Spinal cord (tissue), 10 donors: ENCODE data around the gene FMO1. TPM values are rescaled to one million over a fixed set of nuclear protein-coding genes. Genes with fewer than 3 reads are reported as not detected.
"Not testable (repeated sequence)": the region's sequence is repeated elsewhere in the genome, so short reads cannot be mapped to it uniquely, and the experiment has no call there.

Source experiments
- DNase-seq, 6 donors: peaks; one replicate each; pipeline versions ENCODE4 v3.0.0 to v3.0.0-alpha.2; 2013 to 2015; ENCODE audit warnings: low spot score in 6 of 6, low read depth in 4 of 6
- H3K27ac ChIP-seq: one replicate; pipeline ENCODE4 v1.5.1; 2013; ENCODE audit warnings: low read depth, low read length, control low read depth
- H3K27me3 ChIP-seq: one replicate; pipeline ENCODE4 v1.6.1; 2013; ENCODE audit warnings: low read length; ENCODE audit not compliant: control insufficient read depth, insufficient read depth
- H3K36me3 ChIP-seq: one replicate; pipeline ENCODE4 v1.6.1; 2013; ENCODE audit warnings: low read length; ENCODE audit not compliant: control insufficient read depth, insufficient read depth
- H3K4me1 ChIP-seq: one replicate; pipeline ENCODE4 v1.6.1; 2013; ENCODE audit warnings: low read length; ENCODE audit not compliant: control insufficient read depth, insufficient read depth
- H3K4me3 ChIP-seq: one replicate; pipeline ENCODE4 v1.5.1; 2013; ENCODE audit warnings: low read depth, low read length, control low read depth
- H3K9me3 ChIP-seq: one replicate; pipeline ENCODE4 v1.6.1; 2013; ENCODE audit warnings: low read length; ENCODE audit not compliant: control insufficient read depth, insufficient read depth
- WGBS: methylation state at CpG from one replicate; pipeline ENCODE4 v1.1.5; 2013; ENCODE audit warnings: missing lambda C conversion rate; ENCODE audit not compliant: insufficient coverage; 5-methylcytosine and 5-hydroxymethylcytosine counted together
- polyA plus RNA-seq, 2 donors: library from polyadenylated mRNA; unstranded; fragments of 120-200 nt; gene quantifications; one replicate each; pipeline ENCODE4 v1.2.1, GENCODE V29; 2013; ENCODE audit not compliant: insufficient read length in 2 of 2
- total RNA-seq, 2 donors: library from RNA; depleted of rRNA in 1 of 2; stranded (reverse); fragments of 120-200 nt in 1 of 2; fragments of >200 nt in 1 of 2; gene quantifications; one replicate each; pipeline versions ENCODE4 v1.2.3 to v1.2.4, GENCODE V29; 2013 to 2014
- donor health status: healthy.

FMO1 gene
- total and polyA plus RNA-seq, 4 donors: 3.0 to 75.7 (median 30.1) TPM

GRCh38 chr1:171217658-171218443 lies 30.4 kb upstream of the FMO1 start:
- no peaks in the 10 kb centered on the region for H3K9me3 ChIP-seq
- DNase-seq: no peak
- H3K27me3 ChIP-seq: no peaks in the 10 kb centered on the region
- peak overlapping the region; percentile 91 for H3K27ac ChIP-seq
- H3K36me3 ChIP-seq: no peaks in the 10 kb centered on the region
- WGBS: 86% methylated on average over 2 of the region's 9 CpGs
- no peak overlapping the region for H3K4me3 ChIP-seq
- H3K4me1 ChIP-seq: peaks cover 16% of the 10 kb centered on the region

GRCh38 chr1:171218661-171219060 lies 29.6 kb upstream of the FMO1 start:
- no CpG with 5 or more reads among the region's 1 CpG for WGBS
- Histone ChIP-seq H3K4me1 (peaks cover 16% of the 10 kb centered on the region), H3K27me3 (no peaks in the 10 kb centered on the region), H3K36me3 (no peaks in the 10 kb centered on the region), H3K9me3 (no peaks in the 10 kb centered on the region), H3K27ac (peak overlapping the region; percentile 91), H3K4me3 (no peak overlapping the region)
- no peak for DNase-seq

GRCh38 chr1:171219346-171220080 lies 28.8 kb upstream of the FMO1 start:
- DNase-seq: peak in 2 of 6 donors; percentile 47 to 54
- H3K4me1 ChIP-seq: peaks cover 16% of the 10 kb centered on the region
- peak overlapping the region; percentile 91 for H3K27ac ChIP-seq
- H3K27me3 ChIP-seq: no peaks in the 10 kb centered on the region
- 17% methylated on average over 1 of the region's 2 CpGs for WGBS
- H3K4me3 ChIP-seq: no peak overlapping the region
- no peaks in the 10 kb centered on the region for H3K36me3 ChIP-seq
- H3K9me3 ChIP-seq: no peaks in the 10 kb centered on the region

- H3K36me3 ChIP-seq: no peaks in the 10 kb centered on the region
- DNase-seq: peak in 1 of 6 donors; percentile 53
- peaks cover 16% of the 10 kb centered on the region for H3K4me1 ChIP-seq
- H3K9me3 ChIP-seq: no peaks in the 10 kb centered on the region
- WGBS: no CpG with 5 or more reads among the region's 2 CpGs
- peak overlapping the region; percentile 91 for H3K27ac ChIP-seq
- H3K27me3 ChIP-seq: no peaks in the 10 kb centered on the region
- H3K4me3 ChIP-seq: no peak overlapping the region
Measured at GRCh38 chr1:171220081-171220420, 28.2 kb upstream of the FMO1 start.

- H3K4me1 ChIP-seq: peaks cover 16% of the 10 kb centered on the region
- no peaks in the 10 kb centered on the region for H3K9me3 ChIP-seq
- no peaks in the 10 kb centered on the region for H3K27me3 ChIP-seq
- peak overlapping the region; percentile 91 for H3K27ac ChIP-seq
- WGBS: no CpG with 5 or more reads among the region's 11 CpGs
- peak in 5 of 6 donors; percentile 62 to 93 (median 75) for DNase-seq
- H3K4me3 ChIP-seq: peak overlapping the region; percentile 32
- H3K36me3 ChIP-seq: no peaks in the 10 kb centered on the region
Measured at GRCh38 chr1:171220581-171221054, 27.7 kb upstream of the FMO1 start.

DNA sequence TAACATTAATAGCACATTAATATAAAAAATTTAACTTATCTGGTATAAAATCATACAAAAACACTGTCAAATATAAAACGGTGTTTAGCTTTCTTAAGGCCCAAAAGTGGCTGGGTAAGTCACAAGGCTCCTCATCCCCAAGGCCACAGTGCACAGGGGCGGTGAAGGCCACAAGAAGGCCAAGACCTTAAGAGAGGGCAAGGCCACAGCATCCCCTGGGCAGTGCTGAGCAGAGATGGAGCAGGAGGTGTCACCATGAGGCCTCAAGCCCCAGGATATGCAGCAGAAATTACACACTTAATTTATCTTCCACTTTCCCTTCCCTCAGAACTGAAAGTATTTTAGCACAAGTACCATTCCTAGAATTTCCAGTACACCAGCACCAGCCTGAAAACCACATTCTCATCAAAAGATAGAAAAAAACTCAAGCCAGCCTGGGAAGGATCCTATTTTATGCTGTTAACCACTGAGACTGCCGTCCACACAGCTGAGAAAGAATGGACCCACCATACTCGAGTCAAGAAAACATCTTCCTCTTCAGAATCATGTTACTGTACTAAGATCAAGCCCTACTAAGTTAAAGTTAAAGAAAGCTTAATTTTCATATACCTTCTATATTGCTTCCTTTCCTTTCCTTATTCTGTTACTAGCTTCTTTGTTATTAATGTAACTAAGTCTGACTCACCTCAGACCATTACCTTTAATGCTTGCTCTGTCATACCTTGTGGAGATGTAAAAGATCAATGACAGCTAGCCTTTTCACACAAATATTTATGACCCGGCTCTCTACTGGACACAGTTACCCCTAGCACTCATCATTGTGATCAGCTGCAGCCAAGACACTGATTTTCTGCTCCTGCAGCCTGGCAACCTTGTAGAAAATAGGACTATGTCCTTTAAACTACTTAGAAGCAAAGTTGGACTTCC lies 26.4 kb upstream of the FMO1 start:
- WGBS: 53% methylated on average over 2 of the region's 5 CpGs

GRCh38 chr1:171222936-171223335 lies 25.4 kb upstream of the FMO1 start:
- Histone ChIP-seq H3K27ac (peak overlapping the region; percentile 90), H3K4me3 (no peak overlapping the region), H3K4me1 (peaks cover 16% of the 10 kb centered on the region), H3K27me3 (no peaks in the 10 kb centered on the region), H3K36me3 (no peaks in the 10 kb centered on the region), H3K9me3 (no peaks in the 10 kb centered on the region)
- WGBS: no CpG with 5 or more reads among the region's 5 CpGs
- peak in 1 of 6 donors; percentile 62 for DNase-seq

More for the DNA sequence above, 26.4 kb upstream of the FMO1 start:
- no peak overlapping the region for H3K4me3 ChIP-seq
- H3K36me3 ChIP-seq: no peaks in the 10 kb centered on the region
- H3K4me1 ChIP-seq: peaks cover 16% of the 10 kb centered on the region
- H3K9me3 ChIP-seq: no peaks in the 10 kb centered on the region
- H3K27me3 ChIP-seq: no peaks in the 10 kb centered on the region
- H3K27ac ChIP-seq: peak overlapping the region; percentile 90
- DNase-seq: peak in 2 of 6 donors; percentile 20 to 31

- H3K27ac ChIP-seq: peak overlapping the region; percentile 90
- not testable (repeated sequence) for H3K9me3 ChIP-seq, H3K4me3 ChIP-seq, H3K4me1 ChIP-seq, H3K36me3 ChIP-seq, H3K27me3 ChIP-seq, DNase-seq
- WGBS: 100% methylated on average over 2 of the region's 4 CpGs
Measured at GRCh38 chr1:171224257-171224656, 24.0 kb upstream of the FMO1 start.

DNA sequence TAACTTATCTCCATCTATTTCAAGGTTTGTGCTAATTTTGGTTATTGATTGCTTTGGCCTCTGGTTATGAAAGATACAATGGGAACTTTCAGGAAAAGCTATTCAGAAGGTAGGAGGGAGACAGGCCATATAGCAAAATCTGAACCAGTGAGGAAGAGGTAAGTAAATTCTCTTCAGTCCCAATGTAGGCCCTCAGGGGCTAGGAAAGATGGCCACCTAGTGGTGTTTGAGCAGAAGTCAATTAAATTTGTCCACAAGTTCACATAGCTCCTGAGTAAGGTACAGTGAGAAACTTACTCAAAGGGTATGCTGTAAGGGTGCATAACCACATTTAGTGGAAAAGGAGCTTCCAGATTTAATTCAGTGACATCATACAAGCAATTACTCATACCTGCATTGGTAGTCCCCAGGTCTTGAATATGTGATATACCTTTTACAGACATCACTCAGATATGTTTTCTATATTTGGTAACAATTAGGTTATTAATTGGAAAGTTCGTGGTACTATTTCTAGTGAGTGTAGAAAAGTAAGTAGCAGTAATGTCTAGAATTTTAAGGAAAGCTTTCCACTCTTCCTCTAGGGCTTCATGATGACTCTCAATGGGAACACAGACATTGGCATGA lies 21.4 kb upstream of the FMO1 start:
- no CpG with 5 or more reads among the region's 1 CpG for WGBS
- Histone ChIP-seq H3K27ac (no peak overlapping the region), H3K9me3 (no peaks in the 10 kb centered on the region), H3K36me3 (no peaks in the 10 kb centered on the region), H3K27me3 (no peaks in the 10 kb centered on the region), H3K4me1 (peaks cover under 1% of the 10 kb centered on the region), H3K4me3 (no peak overlapping the region)
- peak in 2 of 6 donors; percentile 79 to 84 for DNase-seq
